Activated naive CD4-positive, alpha-beta T cell (primary cell): Measurements from ENCODE around the gene GCG.

Source experiments
- DNase-seq, 4 experiments: peaks; one replicate each; lab custom pipeline; 2025; lab: John Stamatoyannopoulos, UW

The GCG gene

DNA sequence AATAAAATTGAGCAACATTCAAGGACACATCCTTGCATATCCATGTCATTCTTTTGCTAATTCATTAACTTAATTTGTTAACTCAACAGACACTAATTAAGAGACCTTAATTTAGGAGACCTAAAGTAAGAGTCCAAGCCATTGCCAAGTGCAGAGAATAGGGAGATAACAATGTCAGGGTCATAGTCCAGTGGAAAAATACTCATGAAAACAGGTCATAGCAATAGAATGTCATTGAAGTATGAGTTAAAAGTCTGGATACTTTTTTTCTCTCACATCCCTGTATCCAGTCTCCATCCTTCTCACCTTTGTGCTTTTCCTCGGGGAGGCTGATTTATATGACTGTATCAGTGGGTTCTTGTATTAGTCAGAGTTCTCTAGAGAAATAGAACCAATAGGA, 51.5 kb downstream of the GCG start:
- no peak for DNase-seq

DNA sequence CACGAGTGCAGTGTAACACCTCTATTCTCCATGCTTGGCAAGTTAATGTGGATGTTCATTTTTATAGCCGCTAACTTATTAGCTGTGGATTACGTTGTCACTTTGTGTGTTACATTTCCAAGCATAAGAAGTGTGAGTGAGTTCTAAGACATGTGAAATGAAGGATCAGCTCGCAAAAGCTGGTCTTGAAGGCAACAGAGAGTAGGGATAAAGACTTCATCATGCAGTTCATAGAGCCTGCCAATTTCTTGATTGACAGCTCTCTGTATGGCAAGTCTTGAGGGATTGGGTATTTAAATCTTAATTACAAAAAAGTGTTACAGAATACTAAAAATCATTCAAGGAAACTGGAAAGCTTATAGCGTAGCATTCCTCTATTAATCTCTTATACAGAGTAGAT, 52.2 kb downstream of the GCG start:
- no peak for DNase-seq
